ENCODE measurements around the gene HMOX1. TPM values are rescaled to one million over a fixed set of nuclear protein-coding genes. Genes with fewer than 3 reads are reported as not detected.
"Not testable (repeated sequence)": the region's sequence is repeated elsewhere in the genome, so short reads cannot be mapped to it uniquely, and the experiment has no call there.

The HMOX1 gene
- total RNA-seq, 4 donors from 2014 or later = 1.00 to 172 (median 42.7) TPM

DNA sequence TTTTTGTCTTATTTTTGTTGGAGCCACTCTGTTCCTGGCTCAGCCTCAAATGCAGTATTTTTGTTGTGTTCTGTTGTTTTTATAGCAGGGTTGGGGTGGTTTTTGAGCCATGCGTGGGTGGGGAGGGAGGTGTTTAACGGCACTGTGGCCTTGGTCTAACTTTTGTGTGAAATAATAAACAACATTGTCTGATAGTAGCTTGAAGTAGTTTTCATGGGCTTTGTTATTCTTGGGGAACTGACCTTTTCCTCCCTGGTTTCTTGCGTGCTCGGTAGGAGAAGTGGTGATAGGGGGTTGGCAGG lies 13.1 kb downstream of the HMOX1 start:
- DNase-seq = no peak
- TF ChIP-seq POLR2AphosphoS5 (IDR thresholded peaks at IDR 0.05) (no peak), POLR2A (IDR thresholded peaks at IDR 0.05) (no peak), EP300 (IDR thresholded peaks at IDR 0.05; ENCODE audit: low read depth) (no peak)
- TF ChIP-seq, protein P1, sequence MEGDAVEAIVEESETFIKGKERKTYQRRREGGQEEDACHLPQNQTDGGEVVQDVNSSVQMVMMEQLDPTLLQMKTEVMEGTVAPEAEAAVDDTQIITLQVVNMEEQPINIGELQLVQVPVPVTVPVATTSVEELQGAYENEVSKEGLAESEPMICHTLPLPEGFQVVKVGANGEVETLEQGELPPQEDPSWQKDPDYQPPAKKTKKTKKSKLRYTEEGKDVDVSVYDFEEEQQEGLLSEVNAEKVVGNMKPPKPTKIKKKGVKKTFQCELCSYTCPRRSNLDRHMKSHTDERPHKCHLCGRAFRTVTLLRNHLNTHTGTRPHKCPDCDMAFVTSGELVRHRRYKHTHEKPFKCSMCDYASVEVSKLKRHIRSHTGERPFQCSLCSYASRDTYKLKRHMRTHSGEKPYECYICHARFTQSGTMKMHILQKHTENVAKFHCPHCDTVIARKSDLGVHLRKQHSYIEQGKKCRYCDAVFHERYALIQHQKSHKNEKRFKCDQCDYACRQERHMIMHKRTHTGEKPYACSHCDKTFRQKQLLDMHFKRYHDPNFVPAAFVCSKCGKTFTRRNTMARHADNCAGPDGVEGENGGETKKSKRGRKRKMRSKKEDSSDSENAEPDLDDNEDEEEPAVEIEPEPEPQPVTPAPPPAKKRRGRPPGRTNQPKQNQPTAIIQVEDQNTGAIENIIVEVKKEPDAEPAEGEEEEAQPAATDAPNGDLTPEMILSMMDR (IDR thresholded peaks at IDR 0.05) = no peak
- no peaks in the 10 kb centered on the region for H3K9me3 ChIP-seq
- H3K36me3 ChIP-seq = peaks cover 0 to 5% (median 0%) of the 10 kb centered on the region in 4 donors
- in situ Hi-C loops (cut with MboI; ENCODE audit: low pct_ligation_motif_present in 1 of 4, low pct_unique_long_range_greater_than_20kb in 1 of 4, low sequenced_read_pairs in 3 of 4) (no loop called here), intact Hi-C loops (cut with DNase I; ENCODE audit: low total_unique reads) (no loop called here)
- H3K27me3 ChIP-seq = no peaks in the 10 kb centered on the region
- 30 to 55% methylated on average over 4 of the region's 4 CpGs for WGBS, 2 donors (ENCODE audit: low coverage in 1 of 2)
- no peak overlapping the region for H3K27ac ChIP-seq
- H3K4me3 ChIP-seq = no peak overlapping the region
- H3K4me1 ChIP-seq = peaks cover 0 to 25% (median 5%) of the 10 kb centered on the region in 4 donors

GRCh38 chr22:35394810-35395563 lies 14.1 kb downstream of the HMOX1 start:
- H3K27me3 ChIP-seq = no peaks in the 10 kb centered on the region
- no peak for DNase-seq
- in situ Hi-C loops (cut with MboI; ENCODE audit: low pct_ligation_motif_present in 1 of 4, low pct_unique_long_range_greater_than_20kb in 1 of 4, low sequenced_read_pairs in 3 of 4) = no loop called here
- no peak overlapping the region for H3K4me3 ChIP-seq
- H3K4me1 ChIP-seq = peaks cover 0 to 29% (median 7%) of the 10 kb centered on the region in 4 donors
- H3K36me3 ChIP-seq = peaks cover 0 to 2% (median 0%) of the 10 kb centered on the region in 4 donors
- no peaks in the 10 kb centered on the region for H3K9me3 ChIP-seq
- TF ChIP-seq POLR2A (IDR thresholded peaks at IDR 0.05) = no peak
- no peak for TF ChIP-seq EP300 (IDR thresholded peaks at IDR 0.05; ENCODE audit: low read depth)
- TF ChIP-seq, protein P1 (IDR thresholded peaks at IDR 0.05) = no peak
- no peak for TF ChIP-seq POLR2AphosphoS5 (IDR thresholded peaks at IDR 0.05)
- intact Hi-C loops (cut with DNase I; ENCODE audit: low total_unique reads) = no loop called here
- H3K27ac ChIP-seq = no peak overlapping the region
- WGBS, 2 donors (ENCODE audit: low coverage in 1 of 2) = 92 to 93% methylated on average over 2 to 5 of the region's 5 CpGs

DNA sequence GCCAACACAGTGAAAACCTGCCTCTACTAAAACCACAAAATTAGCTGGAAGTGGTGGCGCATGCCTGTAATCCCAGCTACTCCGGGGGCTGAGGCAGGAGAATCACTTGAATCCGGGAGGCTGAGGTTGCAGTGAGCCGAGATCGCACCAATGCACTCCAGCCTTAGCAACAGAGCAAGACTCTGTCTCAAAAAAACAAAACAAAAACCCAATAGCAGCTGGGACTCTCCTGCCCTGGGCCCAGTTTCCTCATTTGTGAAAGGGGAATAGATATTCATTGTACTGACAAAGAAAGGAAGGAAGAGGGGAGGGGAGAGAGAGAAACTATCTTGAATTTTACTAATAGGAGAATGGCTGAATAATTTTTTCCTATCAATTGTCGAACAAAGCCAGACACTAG lies 15.7 kb downstream of the HMOX1 start:
- WGBS, 2 donors (ENCODE audit: low coverage in 1 of 2) = 67 to 88% methylated on average over 1 to 6 of the region's 6 CpGs
- H3K27me3 ChIP-seq; DNase-seq; H3K4me3 ChIP-seq; H3K36me3 ChIP-seq; in situ Hi-C loops (cut with MboI; ENCODE audit: low pct_ligation_motif_present in 1 of 4, low pct_unique_long_range_greater_than_20kb in 1 of 4, low sequenced_read_pairs in 3 of 4); H3K9me3 ChIP-seq; intact Hi-C loops (cut with DNase I; ENCODE audit: low total_unique reads): not testable (repeated sequence)
- peaks cover 7 to 39% (median 14%) of the 10 kb centered on the region in 4 donors for H3K4me1 ChIP-seq
- peak overlapping the region in 3 of 4 donors; percentile 11 to 32 (median 19) for H3K27ac ChIP-seq

DNA sequence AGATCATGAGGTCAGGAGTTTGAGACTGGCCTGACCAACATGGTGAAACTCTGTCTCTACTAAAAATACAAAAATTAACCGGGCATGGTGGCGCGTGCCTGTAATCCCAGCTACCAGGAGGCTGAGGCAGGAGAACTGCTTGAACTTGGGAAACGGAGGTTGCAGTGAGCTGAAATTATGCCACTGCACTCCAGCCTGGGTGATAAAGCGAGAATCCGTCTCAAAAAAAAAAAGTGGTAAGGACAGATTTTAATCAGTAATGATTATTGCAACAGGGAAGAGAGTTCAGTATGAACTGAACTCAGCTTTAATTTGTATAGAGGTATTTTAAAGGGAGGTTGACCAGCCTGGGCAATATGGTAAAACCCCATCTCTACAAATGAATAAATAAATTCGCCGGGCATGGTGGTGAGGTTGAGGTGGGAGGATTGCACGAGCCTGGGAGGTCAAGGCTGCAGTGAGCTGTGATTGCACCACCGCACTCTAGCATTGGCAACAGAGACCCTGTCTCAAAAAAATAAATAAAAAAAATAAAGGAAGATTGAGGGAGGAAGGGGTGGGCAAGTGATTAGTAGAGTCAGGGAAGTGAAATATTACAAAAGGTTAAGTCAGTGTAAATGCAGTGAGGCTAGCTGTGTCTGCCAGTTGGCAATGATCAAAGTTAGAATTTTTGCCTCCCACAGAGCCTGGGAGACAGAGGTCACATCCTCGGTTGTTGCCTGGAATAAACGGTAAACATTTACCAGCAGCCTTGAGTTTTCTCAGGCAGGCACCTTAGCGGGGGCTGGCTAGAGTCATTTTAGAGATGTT lies 16.4 kb downstream of the HMOX1 start:
- 52 to 58% methylated on average over 6 to 13 of the region's 13 CpGs for WGBS, 2 donors (ENCODE audit: low coverage in 1 of 2)
- Histone ChIP-seq H3K27me3 (no peaks in the 10 kb centered on the region), H3K9me3 (no peaks in the 10 kb centered on the region), H3K4me1 (peaks cover 7 to 34% (median 13%) of the 10 kb centered on the region in 4 donors), H3K4me3 (no peak overlapping the region), H3K36me3 (no peaks in the 10 kb centered on the region), H3K27ac (peak overlapping the region; percentile 11 to 30 (median 24))
- DNase-seq = no peak
- TF ChIP-seq POLR2A (IDR thresholded peaks at IDR 0.05) = no peak
- TF ChIP-seq, protein P1 (IDR thresholded peaks at IDR 0.05) = no peak
- no peak for TF ChIP-seq EP300 (IDR thresholded peaks at IDR 0.05; ENCODE audit: low read depth)
- TF ChIP-seq POLR2AphosphoS5 (IDR thresholded peaks at IDR 0.05) = no peak
- in situ Hi-C loops (cut with MboI; ENCODE audit: low pct_ligation_motif_present in 1 of 4, low pct_unique_long_range_greater_than_20kb in 1 of 4, low sequenced_read_pairs in 3 of 4) = no loop called here
- intact Hi-C loops (cut with DNase I; ENCODE audit: low total_unique reads) = no loop called here

Measured in transverse colon (tissue), 4 donors.